Astrocyte (in vitro differentiated cells and primary cell): ENCODE measurements around the gene FUT6. TPM values are rescaled to one million over a fixed set of nuclear protein-coding genes. Genes with fewer than 3 reads are reported as not detected.
A peak's percentile ranks its signal among the peaks of the same experiment; 100 is the strongest.

Experiments
- DNase-seq: peaks from one replicate; pipeline ENCODE4 v3.0.0-alpha.2; 2010; ENCODE audit warnings: low read depth
- FAIRE-seq: peaks from 2 replicates; lab custom pipeline; 2011; peaks lifted over from hg19 to GRCh38; lab: Jason Lieb, UNC
- H2AFZ ChIP-seq: 2 replicates; pipeline ENCODE4 v1.6.0; 2012; ENCODE audit warnings: low read depth, low read length, inconsistent platforms
- H3K27ac ChIP-seq: 2 replicates; pipeline ENCODE4 v1.5.1; 2011; ENCODE audit warnings: low read depth, low read length, inconsistent platforms
- H3K27me3 ChIP-seq: 2 replicates; pipeline ENCODE4 v1.6.0; 2011; ENCODE audit warnings: low read length, inconsistent platforms; ENCODE audit not compliant: insufficient read depth
- H3K36me3 ChIP-seq: 2 replicates; pipeline ENCODE4 v1.5.1; 2011; ENCODE audit warnings: low read length, inconsistent platforms; ENCODE audit not compliant: insufficient read depth
- H3K4me1 ChIP-seq: 2 replicates; pipeline ENCODE4 v1.5.1; 2011; ENCODE audit warnings: low read length, inconsistent platforms; ENCODE audit not compliant: insufficient read depth
- H3K4me2 ChIP-seq: 2 replicates; pipeline ENCODE4 v1.6.0; 2012; ENCODE audit warnings: low read length, inconsistent platforms
- H3K4me3 ChIP-seq: 2 replicates; pipeline ENCODE4 v1.5.1; 2011; ENCODE audit warnings: low read depth, mild to moderate bottlenecking, low read length, inconsistent platforms; ENCODE audit not compliant: insufficient read depth
- H3K79me2 ChIP-seq: 2 replicates; pipeline ENCODE4 v1.6.0; 2012; ENCODE audit warnings: mild to moderate bottlenecking, low read length, inconsistent platforms; ENCODE audit not compliant: insufficient read depth
- H3K9ac ChIP-seq: 2 replicates; pipeline ENCODE4 v1.6.0; 2012; ENCODE audit warnings: mild to moderate bottlenecking, low read length, inconsistent platforms
- H3K9me3 ChIP-seq: 2 replicates; pipeline ENCODE4 v1.5.1; 2012; ENCODE audit warnings: low read depth, mild to moderate bottlenecking, low read length, inconsistent platforms; ENCODE audit not compliant: insufficient read depth
- H4K20me1 ChIP-seq: 2 replicates; pipeline ENCODE4 v1.6.0; 2012; ENCODE audit warnings: low read length, inconsistent platforms; ENCODE audit not compliant: insufficient read depth
- H3K27ac Mint-ChIP-seq: one replicate; pipeline ENCODE4 v1.8.0; 2021; ENCODE audit warnings: mild to moderate bottlenecking, mixed read lengths; ENCODE audit not compliant: unreplicated experiment
- H3K27me3 Mint-ChIP-seq: one replicate; pipeline ENCODE4 v1.8.0; 2021; ENCODE audit warnings: low read depth, mixed read lengths; ENCODE audit not compliant: unreplicated experiment
- H3K36me3 Mint-ChIP-seq: one replicate; pipeline ENCODE4 v1.8.0; 2021; ENCODE audit warnings: low read depth, mixed read lengths; ENCODE audit not compliant: unreplicated experiment
- H3K4me1 Mint-ChIP-seq: one replicate; pipeline ENCODE4 v1.8.0; 2021; ENCODE audit warnings: low read depth, mixed read lengths; ENCODE audit not compliant: unreplicated experiment
- H3K4me3 Mint-ChIP-seq: one replicate; pipeline ENCODE4 v1.8.0; 2021; ENCODE audit warnings: mild to moderate bottlenecking, moderate library complexity, mixed read lengths; ENCODE audit not compliant: unreplicated experiment
- H3K9me3 Mint-ChIP-seq: one replicate; pipeline ENCODE4 v1.8.0; 2021; ENCODE audit warnings: mild to moderate bottlenecking, mixed read lengths; ENCODE audit not compliant: unreplicated experiment
- EZH2 ChIP-seq: IDR thresholded peaks from 2 replicates; pipeline ENCODE4 v1.6.1; 2012; ENCODE audit warnings: mild to moderate bottlenecking, low read length, inconsistent platforms; ENCODE audit not compliant: insufficient read depth
- total RNA-seq: library from RNA; stranded (reverse); gene quantifications from 2 replicates; pipeline ENCODE4 v1.2.1, GENCODE V29; 2021
- TF ChIP-seq, protein P1 (sequence below): IDR thresholded peaks from 2 replicates; pipeline ENCODE4 v1.5.1; 2011; ENCODE audit warnings: low read depth, mild to moderate bottlenecking, inconsistent platforms, low read length, moderate library complexity; ENCODE audit not compliant: insufficient read depth

Gene FUT6
- total RNA-seq, 1 donor from 2014 or later: 0.09 TPM

DNA sequence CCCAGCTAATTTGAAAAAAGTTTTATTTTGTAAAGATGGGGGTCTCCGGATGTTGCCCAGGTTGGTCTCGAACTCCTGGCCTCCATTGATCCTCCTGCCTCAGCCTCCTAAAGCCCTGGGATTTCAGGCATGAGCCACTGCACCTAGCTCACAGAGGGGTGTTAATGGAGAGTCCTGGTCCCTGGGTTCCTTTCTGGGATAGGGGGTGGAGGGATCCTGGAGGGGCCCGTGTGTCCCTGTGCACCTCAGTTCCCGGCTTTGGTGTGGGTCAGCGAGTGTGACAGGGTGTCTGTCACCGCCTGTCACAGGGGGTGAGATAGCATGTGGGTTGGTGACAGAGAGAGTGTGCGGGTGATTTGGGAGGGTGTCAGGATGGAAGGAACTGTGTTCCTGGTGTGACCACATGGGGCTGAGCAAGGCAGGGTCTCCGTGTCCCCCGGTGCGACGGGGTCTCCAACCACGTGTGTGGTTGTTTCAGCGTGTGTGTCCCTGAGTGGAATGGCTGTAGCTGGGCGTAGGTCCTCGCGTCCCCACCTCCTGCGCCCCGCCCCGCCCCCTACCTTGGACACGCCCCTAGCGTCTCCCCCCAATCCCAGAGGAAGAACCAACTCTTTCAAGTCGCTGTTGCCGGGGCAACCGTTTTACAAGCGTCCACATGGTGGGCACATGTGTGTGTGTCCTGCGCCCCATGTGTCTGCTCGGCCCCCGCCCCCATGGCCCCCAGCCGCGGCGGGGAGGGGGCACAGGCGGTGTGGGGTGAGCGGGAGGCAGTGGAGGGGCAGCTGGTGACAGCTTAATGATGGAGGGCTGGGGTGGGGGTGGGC lies 37.5 kb downstream of the FUT6 start:
- Histone ChIP-seq H3K79me2 (no peaks in the 10 kb centered on the region), H3K4me3 (no peak overlapping the region), H3K4me2 (no peak overlapping the region), H3K36me3 (no peaks in the 10 kb centered on the region), H2AFZ (peak overlapping the region; percentile 19), H3K27me3 (peaks cover 20% of the 10 kb centered on the region), H3K27ac (no peak overlapping the region), H3K9ac (no peak overlapping the region), H4K20me1 (no peaks in the 10 kb centered on the region), H3K4me1 (peaks cover 5% of the 10 kb centered on the region), H3K9me3 (no peaks in the 10 kb centered on the region)
- no peak overlapping the region for H3K27ac Mint-ChIP-seq
- no peak overlapping the region for H3K4me3 Mint-ChIP-seq
- TF ChIP-seq, protein P1, sequence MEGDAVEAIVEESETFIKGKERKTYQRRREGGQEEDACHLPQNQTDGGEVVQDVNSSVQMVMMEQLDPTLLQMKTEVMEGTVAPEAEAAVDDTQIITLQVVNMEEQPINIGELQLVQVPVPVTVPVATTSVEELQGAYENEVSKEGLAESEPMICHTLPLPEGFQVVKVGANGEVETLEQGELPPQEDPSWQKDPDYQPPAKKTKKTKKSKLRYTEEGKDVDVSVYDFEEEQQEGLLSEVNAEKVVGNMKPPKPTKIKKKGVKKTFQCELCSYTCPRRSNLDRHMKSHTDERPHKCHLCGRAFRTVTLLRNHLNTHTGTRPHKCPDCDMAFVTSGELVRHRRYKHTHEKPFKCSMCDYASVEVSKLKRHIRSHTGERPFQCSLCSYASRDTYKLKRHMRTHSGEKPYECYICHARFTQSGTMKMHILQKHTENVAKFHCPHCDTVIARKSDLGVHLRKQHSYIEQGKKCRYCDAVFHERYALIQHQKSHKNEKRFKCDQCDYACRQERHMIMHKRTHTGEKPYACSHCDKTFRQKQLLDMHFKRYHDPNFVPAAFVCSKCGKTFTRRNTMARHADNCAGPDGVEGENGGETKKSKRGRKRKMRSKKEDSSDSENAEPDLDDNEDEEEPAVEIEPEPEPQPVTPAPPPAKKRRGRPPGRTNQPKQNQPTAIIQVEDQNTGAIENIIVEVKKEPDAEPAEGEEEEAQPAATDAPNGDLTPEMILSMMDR: no peak
- no peak for TF ChIP-seq EZH2
- peaks cover 37% of the 10 kb centered on the region for H3K27me3 Mint-ChIP-seq
- no peak for FAIRE-seq
- DNase-seq: no peak
- H3K36me3 Mint-ChIP-seq: no peaks in the 10 kb centered on the region
- no peaks in the 10 kb centered on the region for H3K9me3 Mint-ChIP-seq
- no peaks in the 10 kb centered on the region for H3K4me1 Mint-ChIP-seq

DNA sequence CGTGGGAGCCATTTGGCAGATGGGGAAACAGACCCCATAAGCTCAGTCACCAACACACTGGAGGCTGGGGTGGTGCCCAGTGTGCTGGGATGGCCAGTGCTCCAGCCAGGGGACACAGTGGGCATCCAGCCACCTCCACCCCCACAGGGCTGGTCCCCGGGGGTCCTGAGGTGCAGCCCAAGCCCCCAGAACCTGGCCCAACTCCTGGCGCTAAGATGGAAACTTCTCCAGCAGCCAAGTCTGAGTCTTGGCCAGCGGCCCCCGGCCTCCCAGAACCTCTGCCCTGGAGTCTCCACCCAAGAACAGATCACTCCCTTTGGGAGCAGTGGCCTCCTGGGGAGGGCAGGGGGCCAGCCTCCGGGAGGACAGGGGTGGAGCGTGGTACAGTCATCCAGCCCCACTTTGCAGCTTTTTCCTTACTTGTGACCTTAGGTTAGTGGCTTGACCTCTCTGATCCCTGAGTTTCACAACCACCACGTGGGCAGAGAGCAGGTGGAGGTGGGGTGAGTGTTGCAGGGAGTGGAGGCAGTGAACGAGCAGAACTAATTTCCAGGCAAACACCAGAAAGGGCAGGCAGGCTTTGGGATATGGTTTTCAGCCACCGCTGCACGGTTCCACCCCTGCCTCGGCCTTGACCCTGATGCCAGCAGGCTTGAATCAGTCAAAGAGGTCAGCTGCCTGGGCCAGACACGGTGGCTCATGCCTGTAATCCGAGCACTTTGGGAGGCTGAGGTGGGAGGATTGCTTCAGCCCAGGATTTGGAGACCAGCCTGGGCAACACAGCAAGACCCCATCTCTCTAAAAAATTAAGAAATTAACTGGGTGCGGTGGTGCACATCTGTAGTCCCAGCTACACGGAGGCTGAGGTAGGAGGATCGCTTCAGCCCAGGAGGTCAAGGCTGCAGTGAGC lies 38.9 kb downstream of the FUT6 start:
- Histone ChIP-seq H2AFZ (no peak overlapping the region), H3K4me2 (no peak overlapping the region), H3K9me3 (no peaks in the 10 kb centered on the region), H3K27ac (no peak overlapping the region), H3K27me3 (peaks cover 9% of the 10 kb centered on the region), H3K9ac (no peak overlapping the region), H3K4me3 (no peak overlapping the region), H3K36me3 (no peaks in the 10 kb centered on the region), H4K20me1 (no peaks in the 10 kb centered on the region), H3K4me1 (peaks cover 5% of the 10 kb centered on the region), H3K79me2 (no peaks in the 10 kb centered on the region)
- H3K4me1 Mint-ChIP-seq: no peaks in the 10 kb centered on the region
- DNase-seq (no peak), FAIRE-seq (no peak)
- peaks cover 31% of the 10 kb centered on the region for H3K27me3 Mint-ChIP-seq
- no peak for TF ChIP-seq EZH2
- TF ChIP-seq, protein P1: no peak
- no peaks in the 10 kb centered on the region for H3K36me3 Mint-ChIP-seq
- no peaks in the 10 kb centered on the region for H3K9me3 Mint-ChIP-seq
- H3K4me3 Mint-ChIP-seq: no peak overlapping the region
- H3K27ac Mint-ChIP-seq: no peak overlapping the region
